Measurements from ENCODE around the gene MPP4.
"Not testable (repeated sequence)": the region's sequence is repeated elsewhere in the genome, so short reads cannot be mapped to it uniquely, and the experiment has no call there.

Gene MPP4

GRCh38 chr2:201671205-201671604 lies 27.2 kb downstream of the MPP4 start:
- DNase-seq (ENCODE audit: low read depth), result not testable (repeated sequence)

GRCh38 chr2:201669865-201670264 lies 28.6 kb downstream of the MPP4 start:
- DNase-seq (ENCODE audit: low read depth), result no peak

GRCh38 chr2:201668402-201668910 lies 30.0 kb downstream of the MPP4 start:
- no peak for DNase-seq (ENCODE audit: low read depth)

DNA sequence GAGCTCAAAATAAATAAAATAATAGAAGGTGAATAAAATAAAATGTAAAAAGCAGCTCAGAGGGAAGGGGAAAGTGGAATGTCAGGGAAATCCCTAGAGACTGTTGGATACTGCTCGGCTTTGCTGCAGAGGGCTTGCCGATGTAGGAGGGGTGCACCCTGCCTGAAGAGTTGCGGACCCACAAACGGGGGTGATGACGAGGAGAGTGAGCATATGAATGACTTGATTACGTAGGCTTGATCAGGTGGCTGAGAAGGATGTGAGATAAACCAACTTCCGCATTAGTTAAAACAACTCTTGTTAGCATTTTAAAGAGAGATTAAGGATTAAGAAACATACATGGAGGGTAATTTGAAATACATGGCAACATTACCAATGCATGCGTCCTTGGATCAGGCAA lies 34.1 kb downstream of the MPP4 start:
- DNase-seq (ENCODE audit: low read depth), result no peak

DNA sequence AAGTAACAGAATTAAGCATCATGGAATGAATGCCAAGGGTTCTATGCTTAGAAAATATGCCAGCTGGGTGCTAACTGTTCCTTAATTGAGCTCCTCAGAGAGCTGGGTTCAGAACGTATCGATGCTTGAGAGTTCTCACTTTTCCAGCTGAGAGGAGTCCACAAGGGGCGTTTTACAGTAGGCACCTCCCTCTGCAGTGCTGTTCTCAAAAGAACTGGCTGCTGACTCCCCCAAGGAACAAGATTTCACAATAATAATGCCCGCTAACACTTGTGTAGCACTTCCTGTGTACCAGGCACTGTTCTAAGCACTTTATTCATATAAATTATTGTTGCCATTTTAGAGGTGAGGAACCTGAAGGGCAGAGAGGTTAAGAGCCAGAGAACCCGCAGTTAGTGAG lies 37.1 kb downstream of the MPP4 start:
- DNase-seq (ENCODE audit: low read depth), result no peak

DNA sequence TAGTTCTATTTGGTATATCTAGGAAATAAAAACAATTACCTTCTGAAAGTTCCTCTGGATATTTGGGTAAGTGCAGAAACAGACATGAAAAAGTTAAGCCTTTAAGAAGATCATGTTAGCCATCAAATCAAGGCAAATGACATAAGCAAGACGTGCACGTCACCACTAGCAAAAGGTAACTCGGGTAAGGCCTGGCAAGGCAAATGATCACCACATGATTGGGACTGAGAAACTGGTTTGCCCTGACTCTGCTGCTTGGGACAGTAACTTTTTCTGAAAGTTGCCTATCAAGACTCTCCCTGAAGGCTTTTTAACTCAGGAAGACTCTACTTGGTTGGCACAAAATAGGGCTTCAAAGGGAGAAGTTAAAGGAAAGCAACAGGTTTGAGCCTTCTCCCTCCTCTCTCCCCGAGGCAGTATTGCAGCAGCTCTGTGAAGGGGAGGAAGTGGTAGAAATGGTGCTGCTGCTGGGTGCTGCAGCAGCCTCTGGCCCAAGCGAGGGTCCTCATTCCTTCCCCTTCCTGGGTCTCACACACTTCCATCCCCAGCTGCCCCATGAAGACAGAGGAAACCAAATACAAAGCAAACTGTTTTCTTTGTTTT lies 38.0 kb downstream of the MPP4 start:
- DNase-seq (ENCODE audit: low read depth), result no peak

DNA sequence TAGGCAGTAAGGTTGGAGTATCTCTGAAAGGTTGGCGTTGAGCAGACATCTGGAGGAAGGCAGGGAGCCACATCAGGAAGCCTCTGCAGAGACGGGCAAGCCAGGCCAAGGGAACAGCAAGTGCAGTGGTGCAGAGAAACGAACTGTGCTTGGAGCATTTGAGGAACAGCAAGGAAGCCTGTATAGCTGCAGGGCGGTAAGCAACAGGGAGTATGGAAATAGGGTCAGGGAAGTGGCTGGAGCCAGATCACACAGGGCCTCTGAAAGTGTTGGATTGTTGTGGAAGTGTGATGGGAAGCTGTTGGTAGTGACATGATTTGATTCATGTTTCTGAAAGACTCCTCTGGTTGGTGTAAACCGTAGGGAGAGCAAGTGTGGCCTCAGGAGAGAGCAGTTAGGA lies 41.7 kb downstream of the MPP4 start:
- no peak for DNase-seq (ENCODE audit: low read depth)

GRCh38 chr2:201656102-201656501 lies 42.3 kb downstream of the MPP4 start:
- no peak for DNase-seq (ENCODE audit: low read depth)

GRCh38 chr2:201654616-201655384 lies 43.6 kb downstream of the MPP4 start:
- peak; percentile 76 for DNase-seq (ENCODE audit: low read depth)

GRCh38 chr2:201653221-201653620 lies 45.2 kb downstream of the MPP4 start:
- no peak for DNase-seq (ENCODE audit: low read depth)

- DNase-seq (ENCODE audit: low read depth), result no peak
These were observed 49.0 kb downstream of the MPP4 start for GRCh38 chr2:201649442-201649841.

- no peak for DNase-seq (ENCODE audit: low read depth)
These were observed 51.0 kb downstream of the MPP4 start for GRCh38 chr2:201647431-201647830.

DNA sequence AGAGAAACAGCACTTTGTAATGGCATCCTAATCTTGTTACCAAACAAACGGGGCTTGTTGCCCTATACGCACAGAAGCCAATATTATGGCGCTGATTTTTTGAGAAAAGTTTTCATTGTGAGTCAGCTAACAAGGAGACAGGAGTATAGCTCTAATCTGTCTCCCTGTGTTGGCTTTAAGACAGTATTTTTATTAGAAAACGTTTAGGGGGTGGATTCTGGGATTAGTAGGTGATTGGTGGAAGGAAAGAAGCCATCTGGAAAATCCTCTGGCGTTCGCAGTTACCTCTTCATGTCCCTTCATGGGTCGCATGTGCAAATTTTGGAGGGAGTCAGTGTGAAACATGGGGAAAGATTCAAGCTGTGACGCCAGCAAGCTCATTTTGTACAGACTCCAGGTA lies 54.4 kb downstream of the MPP4 start:
- no peak for DNase-seq (ENCODE audit: low read depth)

GRCh38 chr2:201643216-201643890 lies 55.1 kb downstream of the MPP4 start, which contains the start of gene TMEM237:
Gene TMEM237 (minus strand): TSS chr2:201643503. CDS start chr2:201643400, 103 bp downstream.
- DNase-seq (ENCODE audit: low read depth), result no peak

GRCh38 chr2:201642579-201643215 lies 55.7 kb downstream of the MPP4 start:
- peak; percentile 66 for DNase-seq (ENCODE audit: low read depth)

- no peak for DNase-seq (ENCODE audit: low read depth)
These were observed 56.3 kb downstream of the MPP4 start for GRCh38 chr2:201642086-201642578.

- DNase-seq (ENCODE audit: low read depth), result no peak
These were observed 59.2 kb downstream of the MPP4 start for GRCh38 chr2:201639205-201639604.

DNA sequence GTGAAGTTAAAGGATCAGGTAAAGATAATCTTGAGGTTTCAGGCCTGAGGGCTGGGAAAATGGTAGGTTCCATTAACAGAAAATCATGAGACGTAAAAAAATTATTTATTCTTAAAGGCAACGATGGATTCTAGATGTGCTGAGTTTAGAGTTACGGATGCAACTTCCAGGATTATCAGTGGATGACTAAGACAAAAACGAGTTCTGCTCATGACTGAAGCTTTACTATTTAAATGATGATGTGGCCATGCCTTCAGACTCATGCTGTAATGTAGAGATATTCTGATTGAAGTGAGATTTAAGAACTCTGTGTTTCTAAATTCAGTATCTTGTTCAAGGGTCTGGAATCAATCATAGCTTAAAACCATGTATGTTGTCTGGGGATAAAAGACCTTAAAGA lies 60.1 kb downstream of the MPP4 start:
- DNase-seq (ENCODE audit: low read depth), result no peak

DNA sequence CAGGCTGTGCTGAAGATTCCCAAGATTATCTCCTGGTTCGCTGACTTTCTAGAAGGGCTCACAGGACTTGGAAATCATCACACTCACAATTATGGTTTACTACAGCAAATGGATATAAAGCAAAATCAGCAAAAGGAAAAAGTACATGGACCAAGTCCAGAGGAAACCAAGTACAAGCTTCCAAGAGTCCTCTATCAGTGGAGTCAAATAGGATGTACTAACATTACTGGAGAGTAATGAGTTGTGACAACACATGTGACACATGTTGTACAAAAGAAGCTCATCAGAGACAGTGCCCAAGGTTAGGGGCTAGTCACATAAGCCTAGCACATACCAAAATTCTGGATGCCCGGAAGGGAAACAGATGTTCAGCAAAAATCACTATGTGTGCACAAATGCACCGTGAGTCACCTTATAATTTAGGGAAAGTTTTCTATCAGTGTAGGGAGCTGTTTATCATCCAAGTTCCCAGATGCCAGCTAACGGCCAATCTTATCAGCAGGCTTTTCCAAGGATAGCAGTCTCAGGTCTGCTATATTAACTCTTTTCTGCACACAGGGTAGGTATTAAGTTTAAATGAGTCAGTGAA lies 64.7 kb downstream of the MPP4 start:
- no peak for DNase-seq (ENCODE audit: low read depth)

GRCh38 chr2:201631041-201631440 lies 67.4 kb downstream of the MPP4 start:
- no peak for DNase-seq (ENCODE audit: low read depth)

GRCh38 chr2:201630577-201630976 lies 67.9 kb downstream of the MPP4 start:
- no peak for DNase-seq (ENCODE audit: low read depth)

DNA sequence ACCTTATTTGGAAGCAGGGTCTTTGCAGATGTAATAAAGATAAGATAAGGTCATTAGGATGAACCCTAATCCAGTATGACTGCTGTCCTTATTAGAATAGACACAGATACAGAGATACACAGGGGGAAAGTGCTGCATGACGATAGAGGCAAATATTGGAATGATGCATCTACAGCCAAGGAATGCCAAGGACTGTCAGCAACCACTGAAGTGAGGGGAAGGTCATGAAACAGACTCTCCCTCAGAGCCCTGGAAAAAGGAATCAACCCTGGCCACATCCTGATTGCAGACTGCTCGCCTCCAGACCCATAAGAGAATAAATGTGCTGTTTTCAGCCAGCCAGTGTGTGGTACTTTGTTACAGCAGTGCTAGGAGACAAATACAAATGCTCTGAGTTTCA lies 69.9 kb downstream of the MPP4 start:
- no peak for DNase-seq (ENCODE audit: low read depth)
